Tibial nerve (tissue), 4 donors: ENCODE measurements around the gene PPME1. TPM values are rescaled to one million over a fixed set of nuclear protein-coding genes. Genes with fewer than 3 reads are reported as not detected.
A peak's percentile ranks its signal among the peaks of the same experiment; 100 is the strongest.

Source experiments
- DNase-seq, 2 donors: peaks; one replicate each; pipeline ENCODE4 v3.0.0-alpha.2; 2019; ENCODE audit warnings: low spot score in 2 of 2
- H3K27ac ChIP-seq, 4 donors: fragments of 200-600 bp; sonication (generic) in 3 of 4; one replicate each; pipeline ENCODE4 v1.5.1; 2017 to 2019; ENCODE audit warnings: mild to moderate bottlenecking in 1 of 4
- H3K27me3 ChIP-seq, 2 donors: fragments of 200-600 bp; sonication (generic) in 1 of 2; one replicate each; pipeline versions ENCODE4 v1.5.1 to v1.6.0; 2017 to 2019
- H3K36me3 ChIP-seq, 3 donors: fragments of 200-600 bp; sonication (generic); one replicate each; pipeline ENCODE4 v1.5.1; 2018 to 2019
- H3K4me1 ChIP-seq, 4 donors: fragments of 200-600 bp; sonication (generic) in 3 of 4; one replicate each; pipeline ENCODE4 v1.5.1; 2017 to 2019
- H3K4me3 ChIP-seq, 4 donors: fragments of 200-600 bp; sonication (generic) in 3 of 4; one replicate each; pipeline ENCODE4 v1.5.1; 2017 to 2019; ENCODE audit warnings: mild to moderate bottlenecking in 1 of 4, moderate library complexity in 1 of 4
- H3K9me3 ChIP-seq, 4 donors: fragments of 200-600 bp; sonication (generic) in 3 of 4; one replicate each; pipeline ENCODE4 v1.5.1; 2017 to 2019
- EP300 ChIP-seq, 2 donors: sonication (generic); formaldehyde crosslinking; IDR thresholded peaks; one replicate each; pipeline ENCODE4 v1.6.1; 2017; ENCODE audit warnings: antibody characterized with exemption in 2 of 2, mild to moderate bottlenecking in 1 of 2
- POLR2A ChIP-seq, 2 donors: fragments of 450-650 bp; IDR thresholded peaks; one replicate each; pipeline ENCODE4 v1.6.1; 2017; ENCODE audit warnings: antibody characterized with exemption in 2 of 2, mild to moderate bottlenecking in 2 of 2, moderate library complexity in 2 of 2
- WGBS, 2 donors: methylation state at CpG; one replicate each; pipeline ENCODE4 v1.1.5; 2018; 5-methylcytosine and 5-hydroxymethylcytosine counted together
- total RNA-seq, 4 donors: library from RNA; depleted of rRNA; stranded (reverse); fragments of >200 nt; gene quantifications; one replicate each; pipeline ENCODE4 v1.1.0, GENCODE V29; 2016
- TF ChIP-seq, protein P1 (sequence below), 5 experiments: fragments of 200-600 bp in 3 of 5; fragments of 450-650 bp in 2 of 5; sonication (generic) in 3 of 5; IDR thresholded peaks; one replicate each; pipeline ENCODE4 v1.5.1; 2016 to 2019; ENCODE audit warnings: antibody characterized with exemption in 5 of 5, mild to moderate bottlenecking in 3 of 5, moderate library complexity in 2 of 5

Gene PPME1
- total RNA-seq, 4 donors from 2014 or later = 17.8 to 35.6 (median 26.5) TPM

- Histone ChIP-seq H3K9me3 (no peaks in the 10 kb centered on the region), H3K27ac (no peak overlapping the region), H3K27me3 (no peaks in the 10 kb centered on the region), H3K4me3 (no peak overlapping the region), H3K4me1 (no peaks in the 10 kb centered on the region), H3K36me3 (peaks cover 0 to 55% (median 0%) of the 10 kb centered on the region in 3 donors)
- DNase-seq = no peak
- TF ChIP-seq EP300 (IDR thresholded peaks at IDR 0.05) (no peak), POLR2A (IDR thresholded peaks at IDR 0.05) (no peak)
- TF ChIP-seq, protein P1, sequence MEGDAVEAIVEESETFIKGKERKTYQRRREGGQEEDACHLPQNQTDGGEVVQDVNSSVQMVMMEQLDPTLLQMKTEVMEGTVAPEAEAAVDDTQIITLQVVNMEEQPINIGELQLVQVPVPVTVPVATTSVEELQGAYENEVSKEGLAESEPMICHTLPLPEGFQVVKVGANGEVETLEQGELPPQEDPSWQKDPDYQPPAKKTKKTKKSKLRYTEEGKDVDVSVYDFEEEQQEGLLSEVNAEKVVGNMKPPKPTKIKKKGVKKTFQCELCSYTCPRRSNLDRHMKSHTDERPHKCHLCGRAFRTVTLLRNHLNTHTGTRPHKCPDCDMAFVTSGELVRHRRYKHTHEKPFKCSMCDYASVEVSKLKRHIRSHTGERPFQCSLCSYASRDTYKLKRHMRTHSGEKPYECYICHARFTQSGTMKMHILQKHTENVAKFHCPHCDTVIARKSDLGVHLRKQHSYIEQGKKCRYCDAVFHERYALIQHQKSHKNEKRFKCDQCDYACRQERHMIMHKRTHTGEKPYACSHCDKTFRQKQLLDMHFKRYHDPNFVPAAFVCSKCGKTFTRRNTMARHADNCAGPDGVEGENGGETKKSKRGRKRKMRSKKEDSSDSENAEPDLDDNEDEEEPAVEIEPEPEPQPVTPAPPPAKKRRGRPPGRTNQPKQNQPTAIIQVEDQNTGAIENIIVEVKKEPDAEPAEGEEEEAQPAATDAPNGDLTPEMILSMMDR (IDR thresholded peaks at IDR 0.05) = no peak
Observed at GRCh38 chr11:74159642-74160041, 11.4 kb upstream of the PPME1 start.

DNA sequence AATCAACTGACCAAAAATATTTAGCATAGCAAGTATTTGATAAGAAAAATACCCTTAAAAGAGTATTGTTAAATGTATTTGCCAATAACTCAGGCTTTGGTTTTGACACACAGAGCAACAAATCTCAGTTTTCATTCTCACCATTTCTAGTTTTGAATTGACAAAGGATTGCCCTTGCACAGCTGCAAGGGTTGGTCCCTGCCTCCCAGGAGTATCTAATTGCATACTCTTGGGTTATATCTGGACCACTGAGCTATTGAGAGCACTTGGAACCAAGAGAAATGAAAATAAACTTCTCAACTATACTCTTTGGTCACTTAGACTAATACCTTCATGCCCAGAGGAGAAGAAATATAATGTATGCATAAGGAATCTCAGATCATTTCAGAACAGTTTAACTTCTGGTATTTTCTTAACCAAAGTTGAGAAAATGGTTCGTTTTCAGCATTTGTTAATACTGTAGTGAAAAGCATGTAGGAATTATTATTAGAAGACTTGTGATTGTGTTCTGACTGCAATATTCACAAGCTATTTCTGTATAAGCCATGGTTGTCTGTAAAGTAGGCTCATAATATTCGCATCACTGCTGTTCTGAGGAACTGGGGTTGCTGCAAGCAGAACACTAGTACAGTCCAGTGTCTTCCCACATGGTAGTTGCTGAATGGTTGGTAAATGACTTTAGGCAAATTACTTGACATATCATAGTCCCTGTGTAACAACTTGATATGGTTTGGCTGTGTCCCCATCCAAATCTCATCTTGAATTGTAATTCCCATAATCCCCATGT lies 8.2 kb upstream of the PPME1 start:
- Histone ChIP-seq H3K4me3 (no peak overlapping the region), H3K27me3 (no peaks in the 10 kb centered on the region), H3K9me3 (no peaks in the 10 kb centered on the region), H3K4me1 (no peaks in the 10 kb centered on the region), H3K36me3 (peaks cover 0 to 68% (median 0%) of the 10 kb centered on the region in 3 donors), H3K27ac (no peak overlapping the region)
- 73 to 77% methylated on average over 2 of the region's 2 CpGs for WGBS, 2 donors
- TF ChIP-seq, protein P1 (IDR thresholded peaks at IDR 0.05) = no peak
- no peak for TF ChIP-seq EP300 (IDR thresholded peaks at IDR 0.05)
- no peak for TF ChIP-seq POLR2A (IDR thresholded peaks at IDR 0.05)
- DNase-seq = no peak

DNA sequence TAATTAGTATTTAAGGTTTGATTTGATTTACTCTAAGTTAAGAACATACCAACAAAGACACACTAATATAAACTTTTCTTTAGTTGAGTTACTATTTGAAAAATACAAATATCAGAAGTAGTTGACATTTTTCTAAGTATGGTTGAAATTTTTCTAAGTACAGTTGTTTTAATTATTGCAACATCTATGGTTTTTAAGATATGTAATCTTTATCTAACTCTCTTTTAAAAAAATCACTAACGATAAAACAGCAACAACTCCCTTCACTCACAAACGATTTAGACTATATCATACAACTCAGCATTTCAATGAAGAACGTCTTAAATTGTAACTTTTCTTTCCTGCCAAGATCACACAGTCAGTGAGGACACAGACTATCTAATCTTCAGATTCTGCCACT lies 2.3 kb upstream of the PPME1 start:
- H3K4me3 ChIP-seq = no peak overlapping the region
- no peak overlapping the region for H3K27ac ChIP-seq
- no peak for DNase-seq
- TF ChIP-seq POLR2A (IDR thresholded peaks at IDR 0.05) (no peak), EP300 (IDR thresholded peaks at IDR 0.05) (no peak)
- TF ChIP-seq, protein P1 (IDR thresholded peaks at IDR 0.05) = no peak
- H3K36me3 ChIP-seq = peaks cover 0 to 49% (median 0%) of the 10 kb centered on the region in 3 donors
- no peaks in the 10 kb centered on the region for H3K27me3 ChIP-seq
- WGBS, 2 donors = 76 to 78% methylated on average over 3 of the region's 3 CpGs
- no peaks in the 10 kb centered on the region for H3K9me3 ChIP-seq
- H3K4me1 ChIP-seq = peaks cover 0 to 39% (median 24%) of the 10 kb centered on the region in 4 donors

GRCh38 chr11:74169738-74170458 lies 1.2 kb upstream of the PPME1 start:
- no peak for DNase-seq
- Histone ChIP-seq H3K4me3 (peak overlapping the region; percentile 51 to 84 (median 70)), H3K36me3 (peaks cover 0 to 40% (median 0%) of the 10 kb centered on the region in 3 donors), H3K9me3 (no peaks in the 10 kb centered on the region), H3K27ac (peak overlapping the region; percentile 80 to 95 (median 88)), H3K4me1 (peaks cover 0 to 45% (median 26%) of the 10 kb centered on the region in 4 donors), H3K27me3 (no peaks in the 10 kb centered on the region)
- TF ChIP-seq POLR2A (IDR thresholded peaks at IDR 0.05) (no peak), EP300 (IDR thresholded peaks at IDR 0.05) (no peak)
- TF ChIP-seq, protein P1 (IDR thresholded peaks at IDR 0.05) = no peak
- 6 to 10% methylated on average over 9 of the region's 9 CpGs for WGBS, 2 donors

DNA sequence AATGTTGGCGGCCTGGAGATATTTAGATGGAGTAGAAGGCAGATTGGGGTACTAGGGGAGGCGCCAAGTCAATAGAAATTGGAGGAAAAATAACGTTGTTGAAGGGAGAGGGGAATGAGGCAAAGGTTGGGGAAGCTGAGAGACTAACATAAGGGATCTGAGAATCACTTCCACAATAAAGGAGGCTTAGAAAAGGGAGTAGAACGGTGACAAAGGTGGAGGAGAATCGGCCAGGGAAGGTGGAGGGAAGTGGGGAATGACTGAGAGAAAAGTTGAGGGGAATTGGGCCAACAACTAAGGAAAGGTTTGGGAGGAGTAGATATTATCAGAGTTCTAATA lies 510 bp downstream of the PPME1 start:
- Histone ChIP-seq H3K9me3 (no peaks in the 10 kb centered on the region), H3K4me3 (peak overlapping the region; percentile 58 to 92 (median 83)), H3K27me3 (no peaks in the 10 kb centered on the region), H3K27ac (peak overlapping the region; percentile 80 to 95 (median 88)), H3K36me3 (peaks cover 0 to 28% (median 0%) of the 10 kb centered on the region in 3 donors), H3K4me1 (peaks cover 0 to 45% (median 26%) of the 10 kb centered on the region in 4 donors)
- TF ChIP-seq, protein P1 (IDR thresholded peaks at IDR 0.05) = no peak
- TF ChIP-seq POLR2A (IDR thresholded peaks at IDR 0.05) = no peak
- no peak for TF ChIP-seq EP300 (IDR thresholded peaks at IDR 0.05)
- no peak for DNase-seq
- 2 to 3% methylated on average over 5 of the region's 5 CpGs for WGBS, 2 donors
